Transverse colon (tissue), 4 donors: ENCODE measurements around the gene DLG5. TPM values are rescaled to one million over a fixed set of nuclear protein-coding genes. Genes with fewer than 3 reads are reported as not detected.

ENCODE experiments used
- DNase-seq: peaks from one replicate; pipeline ENCODE4 v3.0.0-alpha.2; 2019
- H3K27ac ChIP-seq, 4 donors: fragments of 200-600 bp; sonication (generic); 2 replicates each; pipeline ENCODE4 v1.5.1; 2016 to 2018; ENCODE audit warnings: inconsistent platforms in 4 of 4
- H3K27me3 ChIP-seq: fragments of 200-600 bp; sonication (generic); 2 replicates; pipeline ENCODE4 v1.5.1; 2017; ENCODE audit warnings: inconsistent platforms
- H3K36me3 ChIP-seq, 4 donors: fragments of 200-600 bp; sonication (generic); 2 replicates each; pipeline ENCODE4 v1.5.1; 2017 to 2019; ENCODE audit warnings: inconsistent platforms in 4 of 4
- H3K4me1 ChIP-seq, 4 donors: fragments of 200-600 bp; sonication (generic); 2 replicates each; pipeline ENCODE4 v1.5.1; 2017 to 2020; ENCODE audit warnings: inconsistent platforms in 4 of 4
- H3K4me3 ChIP-seq, 4 donors: fragments of 200-600 bp; sonication (generic); 1 replicate in 1 of 4; 2 replicates in 3 of 4; pipeline versions ENCODE4 v1.5.1 to v1.6.1; 2017 to 2019; ENCODE audit warnings: inconsistent platforms in 4 of 4
- H3K9me3 ChIP-seq, 2 donors: fragments of 200-600 bp; sonication (generic); 2 replicates each; pipeline ENCODE4 v1.5.1; 2017 to 2019; ENCODE audit warnings: inconsistent platforms in 2 of 2
- CTCF ChIP-seq, 5 experiments: fragments of 200-600 bp in 3 of 5; fragments of 450-650 bp in 2 of 5; sonication (generic) in 3 of 5; IDR thresholded peaks; 1 replicate in 2 of 5; 2 replicates in 3 of 5; pipeline ENCODE4 v1.5.1; 2016 to 2017; ENCODE audit warnings: antibody characterized with exemption in 5 of 5, inconsistent platforms in 3 of 5, mild to moderate bottlenecking in 2 of 5, moderate library complexity in 1 of 5
- EP300 ChIP-seq: sonication (generic); formaldehyde crosslinking; IDR thresholded peaks from one replicate; pipeline ENCODE4 v1.6.1; 2017; ENCODE audit warnings: antibody characterized with exemption, low read depth
- POLR2AphosphoS5 ChIP-seq, 3 donors: sonication (generic); formaldehyde crosslinking; IDR thresholded peaks; one replicate each; pipeline ENCODE4 v1.6.1; 2016; ENCODE audit warnings: antibody characterized with exemption in 3 of 3
- WGBS, 2 donors: methylation state at CpG; one replicate each; pipeline ENCODE4 v1.1.5; 2018; ENCODE audit warnings: low coverage in 1 of 2; 5-methylcytosine and 5-hydroxymethylcytosine counted together
- in situ Hi-C, 4 donors: fragments of 200-750 bp; cut with MboI; loops; one replicate each; pipeline versions ENCODE4 v1.15.0 to v1.15.1; 2017; ENCODE audit warnings: low sequenced_read_pairs in 3 of 4, low pct_ligation_motif_present in 1 of 4, low pct_unique_long_range_greater_than_20kb in 1 of 4
- intact Hi-C: fragments of 100-400 bp; cut with DNase I; formaldehyde crosslinking; loops from one replicate; pipeline ENCODE4 v1.15.1; 2023; ENCODE audit warnings: low total_unique reads
- total RNA-seq, 4 donors: library from RNA; depleted of rRNA; stranded (reverse); fragments of >200 nt; gene quantifications; one replicate each; pipeline ENCODE4 v1.1.0, GENCODE V29; 2016

DLG5 gene
- total RNA-seq, 4 donors from 2014 or later = 31.4 to 90.1 (median 44.6) TPM

GRCh38 chr10:77872151-77872946, 54.2 kb downstream of the DLG5 start:
- in situ Hi-C loops (loop anchor here in 1 of 4 donors (25.0 kb wide), 1 partner anchor 90 kb away; no protein-coding TSS in a partner anchor), intact Hi-C loops (loop anchor here (2.0 kb wide), 1 partner anchor 98 kb away; no protein-coding TSS in a partner anchor)
- H3K4me1 ChIP-seq = peaks cover 15 to 30% (median 24%) of the 10 kb centered on the region in 4 donors
- no peaks in the 10 kb centered on the region for H3K36me3 ChIP-seq
- H3K27me3 ChIP-seq = no peaks in the 10 kb centered on the region
- DNase-seq = peak; percentile 40
- peak; percentile 35 to 52 (median 38) for TF ChIP-seq POLR2AphosphoS5 (IDR thresholded peaks at IDR 0.05)
- no peak for TF ChIP-seq CTCF (IDR thresholded peaks at IDR 0.05)
- TF ChIP-seq EP300 = peak; percentile 94
- 77 to 100% methylated on average over 1 to 18 of the region's 18 CpGs for WGBS, 2 donors
- no peaks in the 10 kb centered on the region for H3K9me3 ChIP-seq
- no peak overlapping the region for H3K4me3 ChIP-seq
- H3K27ac ChIP-seq = peak overlapping the region; percentile 75 to 82 (median 80)

DNA sequence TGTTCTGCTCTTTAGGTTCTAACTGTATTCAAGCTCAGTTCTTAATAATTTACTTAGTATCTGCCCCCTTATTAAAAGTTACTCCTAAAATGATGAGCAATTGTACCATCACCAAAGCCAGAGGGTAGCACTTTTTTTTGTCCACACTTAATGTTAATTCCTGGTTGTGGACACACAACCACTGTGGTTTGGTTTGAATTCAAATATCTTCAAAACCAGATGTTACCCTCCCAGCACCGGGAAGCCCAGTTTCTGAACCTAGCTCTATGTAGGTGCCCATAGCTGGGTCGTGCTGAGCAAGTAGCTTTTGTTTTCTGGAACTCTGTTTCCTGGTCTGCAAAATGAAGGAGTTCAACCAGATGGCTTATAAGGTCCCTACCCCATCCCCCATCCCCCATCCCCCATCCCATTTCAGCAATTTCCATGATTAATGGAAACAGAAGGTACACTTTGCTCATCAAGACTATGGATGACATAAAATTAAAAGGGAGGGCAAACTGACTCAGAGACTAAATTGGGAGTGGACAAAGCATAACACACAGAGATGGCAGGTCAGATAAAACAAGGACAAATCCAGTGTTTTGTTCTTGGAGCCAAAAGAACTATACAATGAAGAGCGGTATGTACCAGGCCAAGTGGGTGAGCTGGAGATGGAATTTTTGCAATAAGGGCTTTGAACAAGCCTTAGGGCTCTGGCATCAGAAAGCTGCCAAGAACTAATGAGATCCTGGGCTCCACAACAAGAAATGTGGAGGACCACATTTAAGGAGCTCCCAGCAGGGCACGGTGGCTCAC, 56.7 kb downstream of the DLG5 start:
- WGBS, 2 donors = 83 to 92% methylated on average over 2 to 4 of the region's 4 CpGs
- in situ Hi-C loops = loop anchor here in 1 of 4 donors (25.0 kb wide), 1 partner anchor 92 kb away; no protein-coding TSS in a partner anchor
- Histone ChIP-seq H3K36me3 (no peaks in the 10 kb centered on the region), H3K27me3 (no peaks in the 10 kb centered on the region), H3K27ac (peak overlapping the region; percentile 75 to 82 (median 80)), H3K9me3 (no peaks in the 10 kb centered on the region), H3K4me1 (peaks cover 24 to 47% (median 33%) of the 10 kb centered on the region in 4 donors), H3K4me3 (no peak overlapping the region)
- no peak for DNase-seq
- TF ChIP-seq CTCF (IDR thresholded peaks at IDR 0.05) = no peak
- peak; percentile 25 for TF ChIP-seq EP300
- peak in 1 of 3 donors; percentile 5 for TF ChIP-seq POLR2AphosphoS5 (IDR thresholded peaks at IDR 0.05)
- intact Hi-C loops = no loop called here

DNA sequence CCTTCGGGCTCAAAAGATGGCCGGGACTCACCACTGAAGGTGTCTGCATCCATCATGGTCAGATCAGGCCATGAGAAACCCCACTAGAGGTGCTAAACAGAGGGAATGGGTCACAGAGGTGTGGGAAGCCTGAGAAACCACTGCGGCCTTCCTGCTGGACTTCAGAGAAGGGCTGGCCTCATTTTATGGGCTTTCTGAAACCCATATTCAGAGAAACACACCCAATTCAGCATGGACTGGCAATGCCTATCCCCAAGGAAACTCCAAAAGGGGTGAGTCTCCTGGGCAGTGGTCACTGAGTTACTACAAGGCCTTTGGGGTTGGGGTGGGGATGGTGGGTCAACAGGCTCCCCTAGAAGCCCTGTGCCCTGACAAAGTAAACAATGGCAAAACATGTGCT, 58.0 kb downstream of the DLG5 start:
- H3K36me3 ChIP-seq = no peaks in the 10 kb centered on the region
- 88% methylated on average over 3 of the region's 3 CpGs; no CpG with 5 or more reads in 1 of the 2 donors for WGBS, 2 donors
- no peaks in the 10 kb centered on the region for H3K27me3 ChIP-seq
- H3K4me1 ChIP-seq = peaks cover 13 to 42% (median 25%) of the 10 kb centered on the region in 4 donors
- TF ChIP-seq EP300 = no peak
- TF ChIP-seq POLR2AphosphoS5 (IDR thresholded peaks at IDR 0.05) = no peak
- no peak for TF ChIP-seq CTCF (IDR thresholded peaks at IDR 0.05)
- DNase-seq = no peak
- H3K27ac ChIP-seq = peak overlapping the region in 2 of 4 donors; percentile 7 to 75
- in situ Hi-C loops = loop anchor here in 1 of 4 donors (25.0 kb wide), 1 partner anchor 94 kb away; no protein-coding TSS in a partner anchor
- intact Hi-C loops = no loop called here
- H3K4me3 ChIP-seq = no peak overlapping the region
- no peaks in the 10 kb centered on the region for H3K9me3 ChIP-seq

DNA sequence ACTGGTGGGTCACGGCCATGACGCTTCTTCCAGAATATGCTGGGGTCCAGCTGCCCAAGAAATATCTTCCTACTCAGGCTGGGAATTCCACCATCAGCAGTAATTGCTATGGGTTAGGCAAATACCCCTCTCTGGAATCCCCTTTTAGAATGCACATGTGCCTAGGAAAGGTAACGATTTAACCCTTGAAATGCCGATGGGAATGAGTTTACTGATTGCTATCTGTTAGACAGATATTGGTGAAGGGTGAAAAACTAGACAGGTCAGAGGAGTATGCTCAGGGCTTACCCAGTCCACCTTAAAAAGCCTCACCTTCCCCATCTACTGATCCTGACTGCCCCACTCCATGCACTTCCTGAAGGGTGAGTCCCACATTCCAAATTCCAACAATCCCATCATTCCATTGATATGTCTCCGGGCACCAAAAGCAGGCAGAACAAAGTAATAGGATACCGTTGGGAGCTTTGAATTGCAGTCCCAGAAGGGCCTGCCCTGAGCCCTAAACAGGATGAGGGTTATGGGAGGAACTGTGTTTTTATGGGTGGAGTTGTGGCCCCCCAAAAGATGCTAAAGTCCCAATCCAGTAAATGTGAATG, 59.3 kb downstream of the DLG5 start:
- H3K4me1 ChIP-seq = peaks cover 9 to 32% (median 18%) of the 10 kb centered on the region in 4 donors
- DNase-seq = no peak
- 76 to 100% methylated on average over 1 to 6 of the region's 6 CpGs for WGBS, 2 donors
- H3K9me3 ChIP-seq = no peaks in the 10 kb centered on the region
- in situ Hi-C loops = loop anchor here in 1 of 4 donors (25.0 kb wide), 1 partner anchor 95 kb away; no protein-coding TSS in a partner anchor
- no peak overlapping the region for H3K27ac ChIP-seq
- no peak for TF ChIP-seq POLR2AphosphoS5 (IDR thresholded peaks at IDR 0.05)
- intact Hi-C loops = no loop called here
- no peaks in the 10 kb centered on the region for H3K36me3 ChIP-seq
- H3K4me3 ChIP-seq = no peak overlapping the region
- no peaks in the 10 kb centered on the region for H3K27me3 ChIP-seq
